Ovary (tissue), 3 donors: ENCODE results near the gene LCLAT1.

ENCODE experiments used
- CTCF ChIP-seq, 3 donors: fragments of 450-650 bp in 2 of 3; fragments of 200-600 bp in 1 of 3; IDR thresholded peaks; one replicate each; pipeline versions ENCODE4 v1.5.1 to v1.8.0; 2016 to 2022; ENCODE audit warnings: antibody characterized with exemption in 3 of 3, mild to moderate bottlenecking in 1 of 3
- EP300 ChIP-seq: sonication (generic); formaldehyde crosslinking; IDR thresholded peaks from one replicate; pipeline ENCODE4 v1.6.1; 2017; ENCODE audit warnings: antibody characterized with exemption
- donor health status: DM: no; HTN: no; CAD: no.

- TF ChIP-seq CTCF (IDR thresholded peaks at IDR 0.05): no peak
- TF ChIP-seq EP300: no peak
These were observed 25.2 kb upstream of the LCLAT1 start for GRCh38 chr2:30421604-30422443.
